ENCODE measurements around the gene MNT.
A peak's percentile ranks its signal among the peaks of the same experiment; 100 is the strongest.

MNT gene

DNA sequence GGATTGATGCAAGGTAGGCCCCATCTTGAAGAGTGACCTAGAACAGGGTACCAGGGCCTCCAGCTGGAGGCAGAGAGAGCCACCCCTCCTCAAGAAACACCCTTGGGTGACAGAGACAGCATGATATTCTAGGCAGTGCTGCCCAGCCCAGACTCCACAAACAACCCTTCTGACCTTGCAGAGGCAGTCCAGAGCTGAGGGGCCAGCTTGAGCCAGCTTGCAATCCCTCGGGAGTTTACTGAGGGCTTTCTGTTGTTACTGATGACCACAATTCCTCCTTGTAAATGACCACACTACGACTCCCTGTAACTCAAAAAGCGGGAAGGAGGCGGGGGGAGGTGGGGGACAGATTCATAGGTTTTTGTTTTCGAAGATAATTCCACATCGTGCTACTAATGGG lies 18.6 kb upstream of the MNT start:
- no peaks in the 10 kb centered on the region for H3K9me3 ChIP-seq (replicated peaks in 1 of 2; ENCODE audit: control insufficient read depth in 2 of 2, insufficient read depth in 1 of 2, low read depth in 1 of 2, low read length in 2 of 2)
- DNase-seq (ENCODE audit: low spot score) = no peak

DNA sequence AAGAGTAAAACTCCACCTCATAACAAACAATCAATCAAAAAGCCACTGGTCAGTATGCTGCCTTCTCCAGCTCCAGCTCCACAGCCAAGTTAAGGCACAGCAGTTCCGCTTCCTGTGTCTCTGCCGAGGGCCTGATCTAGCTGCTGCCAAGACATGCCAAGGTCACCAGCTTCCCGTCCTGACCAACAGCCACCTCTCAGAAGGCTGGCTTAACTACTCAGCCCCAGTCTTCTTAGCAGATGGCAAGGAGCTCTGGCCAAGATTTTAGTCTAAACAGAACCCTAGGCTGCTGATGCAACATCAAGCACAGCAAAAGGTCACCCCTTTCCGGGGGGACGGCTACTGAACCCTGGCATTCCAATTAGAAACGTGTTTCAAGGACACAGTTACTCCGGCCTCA lies 17.7 kb upstream of the MNT start:
- no peak overlapping the region for H3K9ac ChIP-seq (ENCODE audit: low read depth, low read length, poor library complexity)
- H3K14ac ChIP-seq (ENCODE audit: low read length) = no peak overlapping the region
- H3K4me1 ChIP-seq (ENCODE audit: control insufficient read depth in 2 of 2, insufficient read depth in 1 of 2, low read depth in 1 of 2, low read length in 2 of 2) = peaks cover 6 to 15% of the 10 kb centered on the region in 2 donors
- no peak overlapping the region for H3K4me2 ChIP-seq (ENCODE audit: insufficient read depth, low read length, poor library complexity, severe bottlenecking)
- no peak overlapping the region for H2BK5ac ChIP-seq (ENCODE audit: low read length)
- H3K79me1 ChIP-seq (ENCODE audit: low read depth, low read length) = peaks cover 4% of the 10 kb centered on the region
- H3K36me3 ChIP-seq (replicated peaks in 1 of 2; ENCODE audit: control insufficient read depth in 2 of 2, insufficient read depth in 2 of 2, low read length in 2 of 2) = peaks cover 26 to 72% of the 10 kb centered on the region in 2 donors
- H4K91ac ChIP-seq (ENCODE audit: low read depth, low read length, poor library complexity) = no peak overlapping the region
- H2BK15ac ChIP-seq (ENCODE audit: low read length) = no peak overlapping the region
- no peak overlapping the region for H2AFZ ChIP-seq (ENCODE audit: low read length)
- H2BK12ac ChIP-seq (ENCODE audit: low read length) = no peak overlapping the region
- whole genome bisulfite sequencing, 2 donors (ENCODE audit: extremely low coverage in 2 of 2, insufficient read length in 2 of 2, insufficient replicate concordance in 1 of 2) = no CpG with 5 or more reads among the region's 7 CpGs
- H3K9me3 ChIP-seq (replicated peaks in 1 of 2; ENCODE audit: control insufficient read depth in 2 of 2, insufficient read depth in 1 of 2, low read depth in 1 of 2, low read length in 2 of 2) = no peaks in the 10 kb centered on the region
- DNase-seq (ENCODE audit: low spot score) = no peak
- H4K8ac ChIP-seq (ENCODE audit: low read depth, low read length) = no peak overlapping the region
- no peak overlapping the region for H3K23ac ChIP-seq (ENCODE audit: low read depth, low read length, poor library complexity)
- no peaks in the 10 kb centered on the region for H3K27me3 ChIP-seq (ENCODE audit: control insufficient read depth in 3 of 3, insufficient read depth in 3 of 3, low read depth in 1 of 3, low read length in 3 of 3)
- no peak overlapping the region for H2BK120ac ChIP-seq (ENCODE audit: low read depth, low read length)
- H3K18ac ChIP-seq (ENCODE audit: low read length) = no peak overlapping the region
- H3K27ac ChIP-seq (replicated peaks; ENCODE audit: low read length) = no peak overlapping the region
- H3K4ac ChIP-seq (ENCODE audit: low read length) = no peak overlapping the region
- H2AK5ac ChIP-seq (ENCODE audit: low read depth, low read length) = no peak overlapping the region
- H3K4me3 ChIP-seq (ENCODE audit: low read length in 2 of 2) = no peak overlapping the region

More for the DNA sequence above, 18.6 kb upstream of the MNT start:
- Histone ChIP-seq H4K8ac (ENCODE audit: low read depth, low read length) (no peak overlapping the region), H2AFZ (ENCODE audit: low read length) (no peak overlapping the region), H3K27me3 (ENCODE audit: control insufficient read depth in 3 of 3, insufficient read depth in 3 of 3, low read depth in 1 of 3, low read length in 3 of 3) (no peaks in the 10 kb centered on the region), H2BK120ac (ENCODE audit: low read depth, low read length) (no peak overlapping the region), H3K23ac (ENCODE audit: low read depth, low read length, poor library complexity) (no peak overlapping the region), H3K4ac (ENCODE audit: low read length) (no peak overlapping the region), H3K9ac (ENCODE audit: low read depth, low read length, poor library complexity) (no peak overlapping the region), H3K18ac (ENCODE audit: low read length) (no peak overlapping the region), H4K91ac (ENCODE audit: low read depth, low read length, poor library complexity) (no peak overlapping the region), H3K4me3 (ENCODE audit: low read length in 2 of 2) (no peak overlapping the region), H2BK12ac (ENCODE audit: low read length) (no peak overlapping the region), H3K4me1 (ENCODE audit: control insufficient read depth in 2 of 2, insufficient read depth in 1 of 2, low read depth in 1 of 2, low read length in 2 of 2) (peaks cover 6 to 15% of the 10 kb centered on the region in 2 donors), H2BK15ac (ENCODE audit: low read length) (no peak overlapping the region), H3K79me1 (ENCODE audit: low read depth, low read length) (peaks cover 4% of the 10 kb centered on the region), H2BK5ac (ENCODE audit: low read length) (no peak overlapping the region), H2AK5ac (ENCODE audit: low read depth, low read length) (no peak overlapping the region), H3K4me2 (ENCODE audit: insufficient read depth, low read length, poor library complexity, severe bottlenecking) (no peak overlapping the region), H3K27ac (replicated peaks; ENCODE audit: low read length) (no peak overlapping the region), H3K14ac (ENCODE audit: low read length) (no peak overlapping the region), H3K36me3 (replicated peaks in 1 of 2; ENCODE audit: control insufficient read depth in 2 of 2, insufficient read depth in 2 of 2, low read length in 2 of 2) (peaks cover 20 to 63% of the 10 kb centered on the region in 2 donors)
- WGBS, 2 donors (ENCODE audit: extremely low coverage in 2 of 2, insufficient read length in 2 of 2, insufficient replicate concordance in 1 of 2) = no CpG with 5 or more reads among the region's 6 CpGs

DNA sequence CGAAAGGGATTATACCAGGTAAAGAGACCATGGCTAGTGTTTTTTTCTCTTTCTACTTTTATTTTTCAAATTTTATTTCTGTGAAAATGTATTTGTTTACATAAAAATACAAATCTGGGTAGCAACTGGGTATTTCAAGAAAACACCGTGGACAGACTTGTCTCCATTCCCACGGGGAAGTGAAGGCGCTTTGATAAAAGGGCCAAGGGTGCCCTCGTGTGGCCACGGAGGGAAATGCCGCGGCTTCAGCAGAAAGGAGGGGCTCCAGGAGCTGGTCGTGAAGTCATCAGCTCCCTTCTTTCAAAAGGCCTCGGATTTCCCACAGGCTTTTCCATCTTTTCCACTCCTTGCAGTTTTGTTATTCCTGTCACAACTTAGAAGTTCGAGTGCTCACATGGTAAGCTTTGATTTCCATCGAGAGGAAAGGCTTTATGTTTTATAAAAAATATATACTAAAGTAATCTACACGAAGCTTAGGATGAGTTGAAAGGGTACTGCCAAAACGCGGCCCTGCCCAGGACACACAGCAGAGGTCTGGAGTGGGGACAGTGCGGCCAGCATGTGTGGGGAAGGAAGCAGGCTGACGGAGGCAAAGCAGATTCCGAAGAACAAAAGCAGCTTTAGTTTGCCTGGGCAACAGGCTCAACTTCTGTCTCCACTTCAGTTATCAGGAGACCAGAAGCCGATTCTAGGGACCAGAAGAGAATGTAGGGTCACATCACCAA lies 15.3 kb upstream of the MNT start:
- Histone ChIP-seq H3K4ac (ENCODE audit: low read length) (no peak overlapping the region), H3K36me3 (replicated peaks in 1 of 2; ENCODE audit: control insufficient read depth in 2 of 2, insufficient read depth in 2 of 2, low read length in 2 of 2) (peaks cover 22 to 67% of the 10 kb centered on the region in 2 donors), H2BK15ac (ENCODE audit: low read length) (no peak overlapping the region), H3K9me3 (replicated peaks in 1 of 2; ENCODE audit: control insufficient read depth in 2 of 2, insufficient read depth in 1 of 2, low read depth in 1 of 2, low read length in 2 of 2) (no peaks in the 10 kb centered on the region), H2AFZ (ENCODE audit: low read length) (peak overlapping the region; percentile 7), H3K9ac (ENCODE audit: low read depth, low read length, poor library complexity) (no peak overlapping the region), H2BK120ac (ENCODE audit: low read depth, low read length) (no peak overlapping the region), H2BK12ac (ENCODE audit: low read length) (no peak overlapping the region), H4K8ac (ENCODE audit: low read depth, low read length) (no peak overlapping the region), H3K27me3 (ENCODE audit: control insufficient read depth in 3 of 3, insufficient read depth in 3 of 3, low read depth in 1 of 3, low read length in 3 of 3) (no peaks in the 10 kb centered on the region), H3K18ac (ENCODE audit: low read length) (no peak overlapping the region), H3K14ac (ENCODE audit: low read length) (no peak overlapping the region), H4K91ac (ENCODE audit: low read depth, low read length, poor library complexity) (no peak overlapping the region), H3K4me3 (ENCODE audit: low read length in 2 of 2) (no peak overlapping the region), H3K79me1 (ENCODE audit: low read depth, low read length) (peaks cover 4% of the 10 kb centered on the region), H3K4me1 (ENCODE audit: control insufficient read depth in 2 of 2, insufficient read depth in 1 of 2, low read depth in 1 of 2, low read length in 2 of 2) (peaks cover 6 to 15% of the 10 kb centered on the region in 2 donors), H2BK5ac (ENCODE audit: low read length) (no peak overlapping the region), H2AK5ac (ENCODE audit: low read depth, low read length) (no peak overlapping the region), H3K4me2 (ENCODE audit: insufficient read depth, low read length, poor library complexity, severe bottlenecking) (no peak overlapping the region), H3K23ac (ENCODE audit: low read depth, low read length, poor library complexity) (no peak overlapping the region), H3K27ac (replicated peaks; ENCODE audit: low read length) (peak overlapping the region; percentile 63)
- DNase-seq (ENCODE audit: low spot score) = peak; percentile 84
- WGBS, 2 donors (ENCODE audit: extremely low coverage in 2 of 2, insufficient read length in 2 of 2, insufficient replicate concordance in 1 of 2) = no CpG with 5 or more reads among the region's 19 CpGs

DNA sequence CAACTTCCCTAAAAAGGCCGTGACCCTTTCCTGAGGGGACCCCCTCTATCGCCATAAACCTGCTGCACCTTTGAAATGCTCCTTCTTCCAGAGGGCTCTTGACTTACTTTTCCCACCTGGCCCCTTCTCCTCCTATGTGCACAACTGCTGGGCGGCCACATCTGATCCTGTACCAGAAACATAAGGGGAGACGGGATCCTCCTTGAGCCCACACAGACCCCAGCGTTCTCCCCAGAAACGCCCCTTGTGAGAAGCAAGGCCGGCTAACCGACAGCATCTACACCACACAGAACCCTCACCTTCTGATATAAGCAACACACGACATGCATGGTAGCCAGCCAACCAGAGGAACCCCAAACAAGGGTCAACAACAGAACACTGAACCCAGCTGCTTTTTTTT lies 14.2 kb upstream of the MNT start:
- Histone ChIP-seq H4K91ac (ENCODE audit: low read depth, low read length, poor library complexity) (no peak overlapping the region), H3K14ac (ENCODE audit: low read length) (no peak overlapping the region), H2BK15ac (ENCODE audit: low read length) (no peak overlapping the region), H3K9me3 (replicated peaks in 1 of 2; ENCODE audit: control insufficient read depth in 2 of 2, insufficient read depth in 1 of 2, low read depth in 1 of 2, low read length in 2 of 2) (no peaks in the 10 kb centered on the region), H3K27me3 (ENCODE audit: control insufficient read depth in 3 of 3, insufficient read depth in 3 of 3, low read depth in 1 of 3, low read length in 3 of 3) (no peaks in the 10 kb centered on the region), H2BK5ac (ENCODE audit: low read length) (no peak overlapping the region), H3K36me3 (replicated peaks in 1 of 2; ENCODE audit: control insufficient read depth in 2 of 2, insufficient read depth in 2 of 2, low read length in 2 of 2) (peaks cover 21 to 65% of the 10 kb centered on the region in 2 donors), H3K4me1 (ENCODE audit: control insufficient read depth in 2 of 2, insufficient read depth in 1 of 2, low read depth in 1 of 2, low read length in 2 of 2) (peaks cover 6 to 15% of the 10 kb centered on the region in 2 donors), H2BK12ac (ENCODE audit: low read length) (no peak overlapping the region), H3K9ac (ENCODE audit: low read depth, low read length, poor library complexity) (no peak overlapping the region), H3K18ac (ENCODE audit: low read length) (no peak overlapping the region), H3K4me3 (ENCODE audit: low read length in 2 of 2) (no peak overlapping the region), H3K4ac (ENCODE audit: low read length) (no peak overlapping the region), H2AK5ac (ENCODE audit: low read depth, low read length) (no peak overlapping the region), H3K4me2 (ENCODE audit: insufficient read depth, low read length, poor library complexity, severe bottlenecking) (no peak overlapping the region), H2BK120ac (ENCODE audit: low read depth, low read length) (no peak overlapping the region), H2AFZ (ENCODE audit: low read length) (no peak overlapping the region), H3K23ac (ENCODE audit: low read depth, low read length, poor library complexity) (peak overlapping the region; percentile 9), H3K79me1 (ENCODE audit: low read depth, low read length) (peaks cover 4% of the 10 kb centered on the region), H4K8ac (ENCODE audit: low read depth, low read length) (no peak overlapping the region), H3K27ac (replicated peaks; ENCODE audit: low read length) (no peak overlapping the region)
- no CpG with 5 or more reads among the region's 9 CpGs for WGBS, 2 donors (ENCODE audit: extremely low coverage in 2 of 2, insufficient read length in 2 of 2, insufficient replicate concordance in 1 of 2)
- DNase-seq (ENCODE audit: low spot score) = no peak

Data from neuronal stem cell (in vitro differentiated cells).